ENCODE results near the gene LRBA.

The LRBA gene

GRCh38 chr4:150974750-150975149, 40.3 kb downstream of the LRBA start:
- Histone ChIP-seq H2BK5ac (ENCODE audit: low read length) (no peak overlapping the region), H2BK12ac (ENCODE audit: low read length) (no peak overlapping the region), H3K27ac (replicated peaks; ENCODE audit: low read length) (no peak overlapping the region), H3K36me3 (replicated peaks in 1 of 2; ENCODE audit: control insufficient read depth in 2 of 2, insufficient read depth in 2 of 2, low read length in 2 of 2) (peaks cover 0 to 2% of the 10 kb centered on the region in 2 donors), H2AFZ (ENCODE audit: low read length) (no peak overlapping the region), H3K4me2 (ENCODE audit: insufficient read depth, low read length, poor library complexity, severe bottlenecking) (no peak overlapping the region), H3K79me1 (ENCODE audit: low read depth, low read length) (no peaks in the 10 kb centered on the region), H3K18ac (ENCODE audit: low read length) (no peak overlapping the region), H4K8ac (ENCODE audit: low read depth, low read length) (no peak overlapping the region), H2AK5ac (ENCODE audit: low read depth, low read length) (no peak overlapping the region), H2BK15ac (ENCODE audit: low read length) (no peak overlapping the region), H2BK120ac (ENCODE audit: low read depth, low read length) (no peak overlapping the region), H3K27me3 (ENCODE audit: control insufficient read depth in 3 of 3, insufficient read depth in 3 of 3, low read depth in 1 of 3, low read length in 3 of 3) (no peaks in the 10 kb centered on the region), H3K4me3 (ENCODE audit: low read length in 2 of 2) (no peak overlapping the region), H3K9me3 (replicated peaks in 1 of 2; ENCODE audit: control insufficient read depth in 2 of 2, insufficient read depth in 1 of 2, low read depth in 1 of 2, low read length in 2 of 2) (peaks cover 0 to 2% of the 10 kb centered on the region in 2 donors), H3K9ac (ENCODE audit: low read depth, low read length, poor library complexity) (no peak overlapping the region), H4K91ac (ENCODE audit: low read depth, low read length, poor library complexity) (no peak overlapping the region), H3K4me1 (ENCODE audit: control insufficient read depth in 2 of 2, insufficient read depth in 1 of 2, low read depth in 1 of 2, low read length in 2 of 2) (peaks cover 0 to 2% of the 10 kb centered on the region in 2 donors), H3K4ac (ENCODE audit: low read length) (no peak overlapping the region), H3K23ac (ENCODE audit: low read depth, low read length, poor library complexity) (no peak overlapping the region), H3K14ac (ENCODE audit: low read length) (no peak overlapping the region)
- no peak for DNase-seq (ENCODE audit: low spot score)
- no CpG with 5 or more reads among the region's 1 CpG for WGBS, 2 donors (ENCODE audit: extremely low coverage in 2 of 2, insufficient read length in 2 of 2, insufficient replicate concordance in 1 of 2)

- H3K27me3 ChIP-seq (ENCODE audit: control insufficient read depth in 3 of 3, insufficient read depth in 3 of 3, low read depth in 1 of 3, low read length in 3 of 3): no peaks in the 10 kb centered on the region
- WGBS, 2 donors (ENCODE audit: extremely low coverage in 2 of 2, insufficient read length in 2 of 2, insufficient replicate concordance in 1 of 2): no CpG with 5 or more reads among the region's 1 CpG
- H3K23ac ChIP-seq (ENCODE audit: low read depth, low read length, poor library complexity): no peak overlapping the region
- no peak overlapping the region for H2AK5ac ChIP-seq (ENCODE audit: low read depth, low read length)
- H3K27ac ChIP-seq (replicated peaks; ENCODE audit: low read length): no peak overlapping the region
- H2AFZ ChIP-seq (ENCODE audit: low read length): no peak overlapping the region
- no peak overlapping the region for H2BK5ac ChIP-seq (ENCODE audit: low read length)
- no peak overlapping the region for H2BK12ac ChIP-seq (ENCODE audit: low read length)
- no peak for DNase-seq (ENCODE audit: low spot score)
- H3K4ac ChIP-seq (ENCODE audit: low read length): no peak overlapping the region
- H3K4me1 ChIP-seq (ENCODE audit: control insufficient read depth in 2 of 2, insufficient read depth in 1 of 2, low read depth in 1 of 2, low read length in 2 of 2): peaks cover 0 to 2% of the 10 kb centered on the region in 2 donors
- peaks cover 0 to 2% of the 10 kb centered on the region in 2 donors for H3K9me3 ChIP-seq (replicated peaks in 1 of 2; ENCODE audit: control insufficient read depth in 2 of 2, insufficient read depth in 1 of 2, low read depth in 1 of 2, low read length in 2 of 2)
- no peaks in the 10 kb centered on the region for H3K79me1 ChIP-seq (ENCODE audit: low read depth, low read length)
- H3K4me3 ChIP-seq (ENCODE audit: low read length in 2 of 2): no peak overlapping the region
- no peak overlapping the region for H4K91ac ChIP-seq (ENCODE audit: low read depth, low read length, poor library complexity)
- no peak overlapping the region for H3K4me2 ChIP-seq (ENCODE audit: insufficient read depth, low read length, poor library complexity, severe bottlenecking)
- H3K36me3 ChIP-seq (replicated peaks in 1 of 2; ENCODE audit: control insufficient read depth in 2 of 2, insufficient read depth in 2 of 2, low read length in 2 of 2): peaks cover 0 to 2% of the 10 kb centered on the region in 2 donors
- no peak overlapping the region for H2BK120ac ChIP-seq (ENCODE audit: low read depth, low read length)
- H3K9ac ChIP-seq (ENCODE audit: low read depth, low read length, poor library complexity): no peak overlapping the region
- H3K18ac ChIP-seq (ENCODE audit: low read length): no peak overlapping the region
- no peak overlapping the region for H4K8ac ChIP-seq (ENCODE audit: low read depth, low read length)
- H3K14ac ChIP-seq (ENCODE audit: low read length): no peak overlapping the region
- H2BK15ac ChIP-seq (ENCODE audit: low read length): no peak overlapping the region
Measured at GRCh38 chr4:150974252-150974640, 40.8 kb downstream of the LRBA start.

- Histone ChIP-seq H3K27me3 (ENCODE audit: control insufficient read depth in 3 of 3, insufficient read depth in 3 of 3, low read depth in 1 of 3, low read length in 3 of 3) (no peaks in the 10 kb centered on the region), H2AK5ac (ENCODE audit: low read depth, low read length) (no peak overlapping the region), H3K4me1 (ENCODE audit: control insufficient read depth in 2 of 2, insufficient read depth in 1 of 2, low read depth in 1 of 2, low read length in 2 of 2) (peaks cover 0 to 2% of the 10 kb centered on the region in 2 donors), H2BK12ac (ENCODE audit: low read length) (no peak overlapping the region), H3K4me2 (ENCODE audit: insufficient read depth, low read length, poor library complexity, severe bottlenecking) (no peak overlapping the region), H3K9ac (ENCODE audit: low read depth, low read length, poor library complexity) (no peak overlapping the region), H3K14ac (ENCODE audit: low read length) (no peak overlapping the region), H2BK120ac (ENCODE audit: low read depth, low read length) (no peak overlapping the region), H2AFZ (ENCODE audit: low read length) (no peak overlapping the region), H4K8ac (ENCODE audit: low read depth, low read length) (no peak overlapping the region), H3K4ac (ENCODE audit: low read length) (no peak overlapping the region), H4K91ac (ENCODE audit: low read depth, low read length, poor library complexity) (no peak overlapping the region), H2BK5ac (ENCODE audit: low read length) (no peak overlapping the region), H3K18ac (ENCODE audit: low read length) (no peak overlapping the region), H2BK15ac (ENCODE audit: low read length) (no peak overlapping the region), H3K9me3 (replicated peaks in 1 of 2; ENCODE audit: control insufficient read depth in 2 of 2, insufficient read depth in 1 of 2, low read depth in 1 of 2, low read length in 2 of 2) (peaks cover 0 to 3% of the 10 kb centered on the region in 2 donors), H3K27ac (replicated peaks; ENCODE audit: low read length) (no peak overlapping the region), H3K79me1 (ENCODE audit: low read depth, low read length) (no peaks in the 10 kb centered on the region), H3K36me3 (replicated peaks in 1 of 2; ENCODE audit: control insufficient read depth in 2 of 2, insufficient read depth in 2 of 2, low read length in 2 of 2) (peaks cover 0 to 2% of the 10 kb centered on the region in 2 donors), H3K4me3 (ENCODE audit: low read length in 2 of 2) (no peak overlapping the region), H3K23ac (ENCODE audit: low read depth, low read length, poor library complexity) (no peak overlapping the region)
- no peak for DNase-seq (ENCODE audit: low spot score)
- no CpG with 5 or more reads among the region's 6 CpGs for WGBS, 2 donors (ENCODE audit: extremely low coverage in 2 of 2, insufficient read length in 2 of 2, insufficient replicate concordance in 1 of 2)
Measured at GRCh38 chr4:150973626-150974251, 41.3 kb downstream of the LRBA start.

- Histone ChIP-seq H3K9ac (ENCODE audit: low read depth, low read length, poor library complexity) (no peak overlapping the region), H3K23ac (ENCODE audit: low read depth, low read length, poor library complexity) (no peak overlapping the region), H2BK12ac (ENCODE audit: low read length) (no peak overlapping the region), H3K27me3 (ENCODE audit: control insufficient read depth in 3 of 3, insufficient read depth in 3 of 3, low read depth in 1 of 3, low read length in 3 of 3) (no peaks in the 10 kb centered on the region), H3K4ac (ENCODE audit: low read length) (no peak overlapping the region), H3K27ac (replicated peaks; ENCODE audit: low read length) (no peak overlapping the region), H2BK5ac (ENCODE audit: low read length) (no peak overlapping the region), H3K4me2 (ENCODE audit: insufficient read depth, low read length, poor library complexity, severe bottlenecking) (no peak overlapping the region), H4K91ac (ENCODE audit: low read depth, low read length, poor library complexity) (no peak overlapping the region), H3K79me1 (ENCODE audit: low read depth, low read length) (no peaks in the 10 kb centered on the region), H3K4me1 (ENCODE audit: control insufficient read depth in 2 of 2, insufficient read depth in 1 of 2, low read depth in 1 of 2, low read length in 2 of 2) (peaks cover 0 to 2% of the 10 kb centered on the region in 2 donors), H3K14ac (ENCODE audit: low read length) (no peak overlapping the region), H3K4me3 (ENCODE audit: low read length in 2 of 2) (no peak overlapping the region), H2BK120ac (ENCODE audit: low read depth, low read length) (no peak overlapping the region), H4K8ac (ENCODE audit: low read depth, low read length) (no peak overlapping the region), H2AK5ac (ENCODE audit: low read depth, low read length) (no peak overlapping the region), H3K9me3 (replicated peaks in 1 of 2; ENCODE audit: control insufficient read depth in 2 of 2, insufficient read depth in 1 of 2, low read depth in 1 of 2, low read length in 2 of 2) (peaks cover 0 to 3% of the 10 kb centered on the region in 2 donors), H3K18ac (ENCODE audit: low read length) (no peak overlapping the region), H2AFZ (ENCODE audit: low read length) (no peak overlapping the region), H2BK15ac (ENCODE audit: low read length) (no peak overlapping the region), H3K36me3 (replicated peaks in 1 of 2; ENCODE audit: control insufficient read depth in 2 of 2, insufficient read depth in 2 of 2, low read length in 2 of 2) (peaks cover 0 to 2% of the 10 kb centered on the region in 2 donors)
- no peak for DNase-seq (ENCODE audit: low spot score)
- no CpG with 5 or more reads among the region's 1 CpG for WGBS, 2 donors (ENCODE audit: extremely low coverage in 2 of 2, insufficient read length in 2 of 2, insufficient replicate concordance in 1 of 2)
Measured at GRCh38 chr4:150972592-150972991, 42.5 kb downstream of the LRBA start.
